ENCODE measurements around the gene LY6G6C. TPM values are rescaled to one million over a fixed set of nuclear protein-coding genes. Genes with fewer than 3 reads are reported as not detected.

The LY6G6C gene
- total and polyA plus RNA-seq, 2 of the 13 experiments (the other 11 are each of a cell fraction or from before 2014, with no cell fraction given), result 0.15 TPM; not detected in 1

- POLR2A ChIA-PET, result interaction anchor here (0.5 to 2.7 kb wide), 2 partner anchors 8 to 29 kb away, joined by 3 to 22 read pairs; no protein-coding TSS in a partner anchor
- intact Hi-C loops (cut with micrococcal nuclease; ENCODE audit: unreplicated experiment) (loop anchor here (5.0 kb wide), 1 partner anchor 36 kb away; the partner anchor contains the start of gene CLIC1), in situ Hi-C loops (cut with HindIII; ENCODE audit: extremely low pct_ligation_motif_present, low pct_unique_long_range_greater_than_20kb) (no loop called here)
- Histone ChIP-seq H3K79me2 (ENCODE audit: insufficient read depth, low read length) (peaks cover 22% of the 10 kb centered on the region), H3K9me3 (ENCODE audit: low read length) (no peaks in the 10 kb centered on the region), H4K20me1 (ENCODE audit: insufficient read depth, low read length) (no peaks in the 10 kb centered on the region), H3K27ac (ENCODE audit: extremely low read length, insufficient read depth, low read length) (no peak overlapping the region), H3K36me3 (replicated peaks in 1 of 2; ENCODE audit: control insufficient read depth in 1 of 2, insufficient read depth in 2 of 2, low read length in 2 of 2) (peaks cover 4 to 21% of the 10 kb centered on the region in 2 experiments; a peak in 4 of 5 replicates), H3K4me3 (replicated peaks in 1 of 3; ENCODE audit: insufficient read depth in 1 of 3, low read depth in 2 of 3, low read length in 3 of 3) (peak overlapping the region in 1 of 3 experiments; percentile 84; a peak in 3 of 6 replicates), H3K4me2 (ENCODE audit: low read depth, low read length) (peak overlapping the region; percentile 99), H3K27me3 (ENCODE audit: control insufficient read depth in 1 of 2, insufficient read depth in 2 of 2, low read length in 2 of 2) (no peaks in the 10 kb centered on the region; a peak in 2 of 5 replicates), H2AFZ (ENCODE audit: low read length) (no peak overlapping the region), H3K9ac (ENCODE audit: insufficient read depth, low read depth, low read length) (peak overlapping the region; percentile 95; the same call in 1 of the 2 replicates), H3K4me1 (ENCODE audit: insufficient read depth, low read length) (peaks cover 39% of the 10 kb centered on the region)
- no peak for FAIRE-seq
- DNase-seq (ENCODE audit: low spot score), result no peak
- CTCF ChIA-PET (ENCODE audit: low intra/inter-chr PET ratio, low total read pairs), result no interaction called here
- no TSS peak for BruUV-seq (replicated peaks)
- WGBS (ENCODE audit: low lambda C conversion rate), result 50% methylated on average over 5 of the region's 5 CpGs
- ATAC-seq, result no peak
- TF ChIP-seq HDAC2 (CRISPR knock-in tag; IDR thresholded peaks at IDR 0.05), result no peak
- no peak for TF ChIP-seq MLLT10 (CRISPR knock-in tag; IDR thresholded peaks at IDR 0.05)
- TF ChIP-seq ZBTB7A (CRISPR knock-in tag; IDR thresholded peaks at IDR 0.05), result no peak
- no peak for TF ChIP-seq NONO (IDR thresholded peaks at IDR 0.05)
- no peak for TF ChIP-seq NONO (CRISPR knock-in tag; conservative IDR thresholded peaks at IDR 0.05)
- TF ChIP-seq ELF4 (CRISPR knock-in tag; IDR thresholded peaks at IDR 0.05; ENCODE audit: borderline replicate concordance), result no peak
- TF ChIP-seq CBX2 (IDR thresholded peaks at IDR 0.05; ENCODE audit: low read depth, low read length), result no peak
- TF ChIP-seq CBX2 (CRISPR knock-in tag; IDR thresholded peaks at IDR 0.05; ENCODE audit: low read depth), result no peak
- TF ChIP-seq TERF1 (CRISPR knock-in tag; IDR thresholded peaks at IDR 0.05), result no peak
- TF ChIP-seq ARID4A (CRISPR knock-in tag; IDR thresholded peaks at IDR 0.05; ENCODE audit: borderline replicate concordance), result 0 out of 2 replicates have a peak, but pooled peaks have one; percentile 23
- TF ChIP-seq ATM (IDR thresholded peaks at IDR 0.05; ENCODE audit: borderline replicate concordance), result no peak
- TF ChIP-seq SP5 (CRISPR knock-in tag; IDR thresholded peaks at IDR 0.05; ENCODE audit: borderline replicate concordance, low read depth), result no peak
- TF ChIP-seq FOXC1 (CRISPR knock-in tag; IDR thresholded peaks at IDR 0.05; ENCODE audit: borderline replicate concordance), result no peak
- TF ChIP-seq SMARCC2 (IDR thresholded peaks at IDR 0.05), result no peak
- no peak for TF ChIP-seq SNAI1 (CRISPR knock-in tag; IDR thresholded peaks at IDR 0.05; ENCODE audit: borderline replicate concordance)
- TF ChIP-seq GMEB1 (CRISPR knock-in tag; IDR thresholded peaks at IDR 0.05; ENCODE audit: borderline replicate concordance), result no peak
- no peak for TF ChIP-seq KDM5A (IDR thresholded peaks at IDR 0.05; ENCODE audit: borderline replicate concordance, low read length)
- no peak for TF ChIP-seq MTF2 (CRISPR knock-in tag; IDR thresholded peaks at IDR 0.05; ENCODE audit: borderline replicate concordance)
- no peak for TF ChIP-seq ZNF3 (CRISPR knock-in tag; IDR thresholded peaks at IDR 0.05)
These were observed 20.7 kb downstream of the LY6G6C start for GRCh38 chr6:31700740-31701401.

Measured in HepG2 (cell line).